H9 (cell line): ENCODE data around the gene GAREM1. TPM values are rescaled to one million over a fixed set of nuclear protein-coding genes. Genes with fewer than 3 reads are reported as not detected.

ENCODE experiments used
- DNase-seq: peaks from one replicate; pipeline ENCODE4 v3.0.0-alpha.2; 2017
- H2AFZ ChIP-seq: one replicate; pipeline ENCODE4 v1.6.1; 2013; ENCODE audit warnings: mild to moderate bottlenecking, low read length, control low read depth, moderate library complexity
- H2AK5ac ChIP-seq: 2 replicates; pipeline ENCODE4 v1.6.1; 2013; ENCODE audit warnings: low read length, control low read depth, mixed read lengths; ENCODE audit not compliant: insufficient read length
- H2BK120ac ChIP-seq: one replicate; pipeline ENCODE4 v1.6.1; 2013; ENCODE audit warnings: low read depth, mild to moderate bottlenecking, low read length, control low read depth, inconsistent platforms; ENCODE audit not compliant: poor library complexity, severe bottlenecking
- H2BK12ac ChIP-seq: 2 replicates; pipeline ENCODE4 v1.6.1; 2013; ENCODE audit warnings: low read length, control low read depth, mixed read lengths, low read depth; ENCODE audit not compliant: insufficient read length
- H2BK15ac ChIP-seq: 2 replicates; pipeline ENCODE4 v1.6.1; 2013; ENCODE audit warnings: low read depth, low read length, control low read depth
- H2BK20ac ChIP-seq: one replicate; pipeline ENCODE4 v1.6.1; 2013; ENCODE audit warnings: low read depth, mild to moderate bottlenecking, low read length, control low read depth, inconsistent platforms; ENCODE audit not compliant: poor library complexity, severe bottlenecking
- H2BK5ac ChIP-seq: 2 replicates; pipeline ENCODE4 v1.6.1; 2013; ENCODE audit warnings: low read length, control low read depth, mixed read lengths; ENCODE audit not compliant: insufficient read length
- H3K14ac ChIP-seq: 2 replicates; pipeline ENCODE4 v1.6.1; 2013; ENCODE audit warnings: low read length, control low read depth; ENCODE audit not compliant: insufficient read depth
- H3K18ac ChIP-seq: 2 replicates; pipeline ENCODE4 v1.6.1; 2013; ENCODE audit warnings: low read depth, mild to moderate bottlenecking, mixed read lengths, low read length, control low read depth; ENCODE audit not compliant: insufficient read length
- H3K23ac ChIP-seq: 2 replicates; pipeline ENCODE4 v1.6.1; 2013; ENCODE audit warnings: low read length, control low read depth, mixed read lengths, low read depth; ENCODE audit not compliant: insufficient read length
- H3K23me2 ChIP-seq: 2 replicates; pipeline ENCODE4 v1.6.1; 2013; ENCODE audit warnings: low read depth, mild to moderate bottlenecking, mixed read lengths, low read length, control low read depth; ENCODE audit not compliant: insufficient read length, poor library complexity, severe bottlenecking
- H3K27ac ChIP-seq: 2 replicates; pipeline ENCODE4 v1.5.1; 2013; ENCODE audit warnings: low read length, control low read depth, mixed read lengths, low read depth; ENCODE audit not compliant: insufficient read length
- H3K27me3 ChIP-seq: 2 replicates; pipeline ENCODE4 v1.6.1; 2013; ENCODE audit warnings: low read length, control low read depth, inconsistent platforms; ENCODE audit not compliant: insufficient read depth
- H3K4ac ChIP-seq: 2 replicates; pipeline ENCODE4 v1.6.1; 2013; ENCODE audit warnings: low read depth, mild to moderate bottlenecking, control low read depth, inconsistent platforms, low read length, moderate library complexity
- H3K4me1 ChIP-seq: 2 replicates; pipeline ENCODE4 v1.6.1; 2013; ENCODE audit warnings: low read length, control low read depth, inconsistent platforms; ENCODE audit not compliant: insufficient read depth
- H3K4me2 ChIP-seq: 2 replicates; pipeline ENCODE4 v1.6.1; 2013; ENCODE audit warnings: low read length, control low read depth, mixed read lengths; ENCODE audit not compliant: insufficient read length, insufficient read depth
- H3K56ac ChIP-seq: 2 replicates; pipeline ENCODE4 v1.6.1; 2013; ENCODE audit warnings: low read depth, mild to moderate bottlenecking, mixed read lengths, low read length, control low read depth; ENCODE audit not compliant: insufficient read length
- H3K79me1 ChIP-seq: 2 replicates; pipeline ENCODE4 v1.6.1; 2013; ENCODE audit warnings: low read depth, mild to moderate bottlenecking, moderate library complexity, low read length, control low read depth, inconsistent platforms; ENCODE audit not compliant: insufficient read depth, poor library complexity, severe bottlenecking
- H3K79me2 ChIP-seq: 2 replicates; pipeline ENCODE4 v1.6.1; 2013; ENCODE audit warnings: low read length, control low read depth, inconsistent platforms; ENCODE audit not compliant: insufficient read depth
- H3K9ac ChIP-seq: 2 replicates; pipeline ENCODE4 v1.6.1; 2013; ENCODE audit warnings: low read length, control low read depth, mixed read lengths; ENCODE audit not compliant: insufficient read length; ENCODE audit errors: extremely low read depth
- H3K9me3 ChIP-seq: one replicate; pipeline ENCODE4 v1.6.1; 2013; ENCODE audit warnings: low read depth, low read length, inconsistent platforms; ENCODE audit not compliant: control insufficient read depth
- H3T11ph ChIP-seq: one replicate; pipeline ENCODE4 v1.6.1; 2013; ENCODE audit warnings: mild to moderate bottlenecking, low read length, control low read depth, inconsistent platforms
- H4K20me1 ChIP-seq: one replicate; pipeline ENCODE4 v1.6.1; 2013; ENCODE audit not compliant: control insufficient read depth, insufficient read length, insufficient read depth
- H4K5ac ChIP-seq: 2 replicates; pipeline ENCODE4 v1.6.1; 2013; ENCODE audit warnings: low read depth, mild to moderate bottlenecking, mixed read lengths, low read length, control low read depth; ENCODE audit not compliant: insufficient read length
- H4K8ac ChIP-seq: replicated peaks from 2 replicates; pipeline ENCODE4 v1.6.1; 2013; ENCODE audit warnings: low read length, control low read depth, mixed read lengths, low read depth; ENCODE audit not compliant: insufficient read length
- H4K91ac ChIP-seq: 2 replicates; pipeline ENCODE4 v1.6.1; 2013; ENCODE audit warnings: low read depth, mild to moderate bottlenecking, moderate library complexity, mixed read lengths, low read length, control low read depth; ENCODE audit not compliant: insufficient read length
- H3K27ac Mint-ChIP-seq, 3 experiments: 2 replicates in 2 of 3; 3 replicates in 1 of 3; pipeline ENCODE4 v1.8.0; 2020 to 2021; ENCODE audit warnings: mixed read lengths in 3 of 3, mild to moderate bottlenecking in 1 of 3, moderate library complexity in 1 of 3
- H3K27me3 Mint-ChIP-seq: 2 replicates; pipeline ENCODE4 v1.8.0; 2021; ENCODE audit warnings: low read depth, mild to moderate bottlenecking, moderate library complexity, mixed read lengths
- H3K36me3 Mint-ChIP-seq, 3 experiments: 2 replicates in 2 of 3; 3 replicates in 1 of 3; pipeline ENCODE4 v1.8.0; 2020 to 2021; ENCODE audit warnings: low read depth in 3 of 3, mixed read lengths in 3 of 3; ENCODE audit not compliant: insufficient read depth in 1 of 3
- H3K4me1 Mint-ChIP-seq, 2 experiments: 2 replicates each; pipeline ENCODE4 v1.8.0; 2020; ENCODE audit warnings: mixed read lengths in 2 of 2
- H3K4me3 Mint-ChIP-seq, 2 experiments: 2 replicates in 1 of 2; 3 replicates in 1 of 2; pipeline ENCODE4 v1.8.0; 2020 to 2021; ENCODE audit warnings: mild to moderate bottlenecking in 2 of 2, mixed read lengths in 2 of 2, moderate library complexity in 1 of 2
- H3K9me3 Mint-ChIP-seq, 2 experiments: 2 replicates in 1 of 2; 3 replicates in 1 of 2; pipeline ENCODE4 v1.8.0; 2020; ENCODE audit warnings: mild to moderate bottlenecking in 2 of 2, mixed read lengths in 2 of 2, moderate library complexity in 1 of 2
- CTCF ChIP-seq: fragments of 200-600 bp; sonication (generic); conservative IDR thresholded peaks from 3 replicates; pipeline ENCODE4 v1.8.0; 2021; ENCODE audit warnings: antibody characterized with exemption, mild to moderate bottlenecking
- WGBS: extraction: QIAGEN DNeasy Blood & Tissue Kit; methylation state at CpG from one replicate; pipeline ENCODE4 v1.1.7; 2013; ENCODE audit warnings: missing lambda C conversion rate, low lambda C conversion rate, mixed read lengths; ENCODE audit not compliant: insufficient read length; ENCODE audit errors: extremely low coverage; 5-methylcytosine and 5-hydroxymethylcytosine counted together
- total RNA-seq: library from RNA; stranded (reverse); gene quantifications from 2 replicates; pipeline ENCODE4 v1.2.1, GENCODE V29; 2021

The GAREM1 gene
- total RNA-seq, 1 experiment from 2014 or later: 4.4 TPM

GRCh38 chr18:32511147-32511546 lies 40.5 kb upstream of the GAREM1 start:
- no peak overlapping the region for H2BK120ac ChIP-seq
- H3K18ac ChIP-seq: no peak overlapping the region
- no CpG with 5 or more reads among the region's 7 CpGs for WGBS
- H2BK12ac ChIP-seq: no peak overlapping the region
- no peaks in the 10 kb centered on the region for H3K9me3 ChIP-seq
- no peaks in the 10 kb centered on the region for H3K4me1 ChIP-seq
- no peak for TF ChIP-seq CTCF
- H2BK15ac ChIP-seq: no peak overlapping the region
- H3K4me3 Mint-ChIP-seq: no peak overlapping the region
- no peaks in the 10 kb centered on the region for H3K9me3 Mint-ChIP-seq
- no peaks in the 10 kb centered on the region for H3K23me2 ChIP-seq
- no peak overlapping the region for H3K27ac Mint-ChIP-seq
- no peaks in the 10 kb centered on the region for H3K79me2 ChIP-seq
- no peaks in the 10 kb centered on the region for H3K4me1 Mint-ChIP-seq
- H3K36me3 Mint-ChIP-seq: no peaks in the 10 kb centered on the region; a peak in 1 of 7 replicates
- no peak overlapping the region for H3T11ph ChIP-seq
- no peak overlapping the region for H2AFZ ChIP-seq
- 0 out of 2 replicates have a peak, but pooled peaks cover 3% of the 10 kb centered on the region for H3K27me3 Mint-ChIP-seq
- H2AK5ac ChIP-seq: no peak overlapping the region
- no peak overlapping the region for H4K5ac ChIP-seq
- no peaks in the 10 kb centered on the region for H3K27me3 ChIP-seq
- no peak overlapping the region for H2BK5ac ChIP-seq
- H4K20me1 ChIP-seq: no peaks in the 10 kb centered on the region
- H4K8ac ChIP-seq: no peak overlapping the region
- no peaks in the 10 kb centered on the region for H3K79me1 ChIP-seq
- H3K56ac ChIP-seq: peak overlapping the region; percentile 75
- no peak overlapping the region for H3K9ac ChIP-seq
- no peak overlapping the region for H3K4ac ChIP-seq
- H3K4me2 ChIP-seq: no peak overlapping the region
- H3K23ac ChIP-seq: no peak overlapping the region
- no peak overlapping the region for H2BK20ac ChIP-seq
- DNase-seq: no peak
- no peak overlapping the region for H4K91ac ChIP-seq
- H3K27ac ChIP-seq: no peak overlapping the region
- H3K14ac ChIP-seq: no peak overlapping the region
